Fibroblast of lung (primary cell): ENCODE results near the gene WDR7. TPM values are rescaled to one million over a fixed set of nuclear protein-coding genes. Genes with fewer than 3 reads are reported as not detected.

Experiments used
- DNase-seq, 2 donors: peaks; one replicate each; pipeline versions ENCODE4 v3.0.0 to v3.0.0-alpha.2; 2010; ENCODE audit warnings: low read depth in 2 of 2
- H2AFZ ChIP-seq: 2 replicates; pipeline ENCODE4 v1.5.1; 2012; ENCODE audit warnings: low read length, control low read depth, inconsistent platforms
- H3K27ac ChIP-seq: 2 replicates; pipeline ENCODE4 v1.5.1; 2011; ENCODE audit warnings: low read length, control low read depth; ENCODE audit not compliant: insufficient read depth
- H3K27me3 ChIP-seq: 2 replicates; pipeline ENCODE4 v1.5.1; 2011; ENCODE audit warnings: mild to moderate bottlenecking, low read length; ENCODE audit not compliant: control insufficient read depth, insufficient read depth
- H3K36me3 ChIP-seq: 2 replicates; pipeline ENCODE4 v1.5.1; 2011; ENCODE audit warnings: low read length; ENCODE audit not compliant: control insufficient read depth, insufficient read depth
- H3K4me1 ChIP-seq: 2 replicates; pipeline ENCODE4 v1.5.1; 2011; ENCODE audit warnings: low read length; ENCODE audit not compliant: control insufficient read depth, insufficient read depth; ENCODE audit errors: extremely low read depth
- H3K4me2 ChIP-seq: 2 replicates; pipeline ENCODE4 v1.5.1; 2011; ENCODE audit warnings: low read length, control low read depth; ENCODE audit not compliant: insufficient read depth; ENCODE audit errors: extremely low read depth
- H3K4me3 ChIP-seq, 4 experiments: fragments of 200-600 bp in 1 of 4; sonication (generic) in 1 of 4; replicated peaks in 1 of 4; 2 replicates each; pipeline ENCODE4 v1.5.1; 2011 to 2016; ENCODE audit warnings: low read length in 4 of 4, low read depth in 3 of 4, mild to moderate bottlenecking in 3 of 4, control low read depth in 2 of 4, inconsistent platforms in 1 of 4, mixed read lengths in 1 of 4; ENCODE audit not compliant: insufficient read depth in 1 of 4; ENCODE audit errors: control extremely low read depth in 1 of 4
- H3K79me2 ChIP-seq: 2 replicates; pipeline ENCODE4 v1.5.1; 2012; ENCODE audit warnings: mild to moderate bottlenecking, low read length, inconsistent platforms; ENCODE audit not compliant: control insufficient read depth, insufficient read depth
- H3K9ac ChIP-seq: 2 replicates; pipeline ENCODE4 v1.5.1; 2011; ENCODE audit warnings: mild to moderate bottlenecking, low read length, control low read depth; ENCODE audit not compliant: insufficient read depth
- H3K9me3 ChIP-seq: 2 replicates; pipeline ENCODE4 v1.5.1; 2012; ENCODE audit warnings: low read depth, low read length; ENCODE audit not compliant: control insufficient read depth, insufficient read depth
- H4K20me1 ChIP-seq: 2 replicates; pipeline ENCODE4 v1.5.1; 2011; ENCODE audit warnings: low read length; ENCODE audit not compliant: control insufficient read depth, insufficient read depth; ENCODE audit errors: extremely low read depth
- CTCF ChIP-seq, 2 donors: IDR thresholded peaks in 1 of 2; conservative IDR thresholded peaks in 1 of 2; 1 replicate in 1 of 2; 2 replicates in 1 of 2; pipeline ENCODE4 v1.5.1; 2011 to 2012; ENCODE audit warnings: low read length in 2 of 2, control low read depth in 1 of 2, inconsistent platforms in 1 of 2, low read depth in 1 of 2, mild to moderate bottlenecking in 1 of 2
- EZH2 ChIP-seq: IDR thresholded peaks from 2 replicates; pipeline ENCODE4 v1.5.1; 2012; ENCODE audit warnings: low read length, control low read depth, mild to moderate bottlenecking; ENCODE audit errors: missing control alignments
- polyA plus RNA-seq, 2 donors: library from polyadenylated mRNA; depleted of rRNA in 1 of 2; stranded (reverse) in 1 of 2; unstranded in 1 of 2; fragments of >200 nt; gene quantifications; 2 replicates each; pipeline ENCODE4 v1.2.1, GENCODE V29; 2011 to 2012; ENCODE audit warnings: missing spikeins in 1 of 2
- total RNA-seq: library from RNA; depleted of rRNA; stranded (reverse); fragments of >200 nt; gene quantifications from 2 replicates; pipeline ENCODE4 v1.2.1, GENCODE V29; 2014

WDR7 gene
- total and polyA plus RNA-seq, 2 donors (not counting 1 experiment from before 2014, with no cell fraction given), result 7.2 to 27.2 TPM

- Histone ChIP-seq H3K27me3 (no peaks in the 10 kb centered on the region), H3K27ac (no peak overlapping the region), H4K20me1 (no peaks in the 10 kb centered on the region), H3K4me1 (no peaks in the 10 kb centered on the region), H3K4me3 (no peak overlapping the region), H3K4me2 (no peak overlapping the region), H3K36me3 (no peaks in the 10 kb centered on the region), H3K9me3 (no peaks in the 10 kb centered on the region), H3K9ac (no peak overlapping the region), H3K79me2 (no peaks in the 10 kb centered on the region), H2AFZ (no peak overlapping the region)
- DNase-seq, result no peak
- TF ChIP-seq CTCF (conservative IDR thresholded peaks at IDR 0.05 in 1 of 2, IDR thresholded peaks at IDR 0.05 in 1 of 2; ENCODE audit: low read depth in 1 of 2, low read length in 2 of 2), result no peak
- no peak for TF ChIP-seq EZH2
Observed at GRCh38 chr18:57062844-57063243, 411.7 kb downstream of the WDR7 start.

GRCh38 chr18:57063601-57064103 is 412.5 kb downstream of the WDR7 start:
- Histone ChIP-seq H3K4me1 (no peaks in the 10 kb centered on the region), H3K27ac (no peak overlapping the region), H3K4me2 (no peak overlapping the region), H3K9me3 (no peaks in the 10 kb centered on the region), H3K4me3 (no peak overlapping the region), H3K36me3 (no peaks in the 10 kb centered on the region), H2AFZ (no peak overlapping the region), H3K79me2 (no peaks in the 10 kb centered on the region), H3K9ac (no peak overlapping the region), H3K27me3 (no peaks in the 10 kb centered on the region), H4K20me1 (no peaks in the 10 kb centered on the region)
- TF ChIP-seq CTCF (conservative IDR thresholded peaks at IDR 0.05 in 1 of 2, IDR thresholded peaks at IDR 0.05 in 1 of 2; ENCODE audit: low read depth in 1 of 2, low read length in 2 of 2) (no peak), EZH2 (no peak)
- no peak for DNase-seq

GRCh38 chr18:57073501-57074187 is 422.5 kb downstream of the WDR7 start:
- H3K4me3 ChIP-seq, result no peak overlapping the region
- H3K36me3 ChIP-seq, result no peaks in the 10 kb centered on the region
- no peak overlapping the region for H3K27ac ChIP-seq
- no peaks in the 10 kb centered on the region for H3K27me3 ChIP-seq
- H3K79me2 ChIP-seq, result no peaks in the 10 kb centered on the region
- no peaks in the 10 kb centered on the region for H4K20me1 ChIP-seq
- H2AFZ ChIP-seq, result no peak overlapping the region
- no peak for TF ChIP-seq CTCF (conservative IDR thresholded peaks at IDR 0.05 in 1 of 2, IDR thresholded peaks at IDR 0.05 in 1 of 2; ENCODE audit: low read depth in 1 of 2, low read length in 2 of 2)
- TF ChIP-seq EZH2, result no peak
- no peaks in the 10 kb centered on the region for H3K9me3 ChIP-seq
- no peak overlapping the region for H3K9ac ChIP-seq
- no peaks in the 10 kb centered on the region for H3K4me1 ChIP-seq
- DNase-seq, result no peak
- no peak overlapping the region for H3K4me2 ChIP-seq
